ENCODE data around the gene TNS3. TPM values are rescaled to one million over a fixed set of nuclear protein-coding genes. Genes with fewer than 3 reads are reported as not detected.

TNS3 gene
- polyA plus RNA-seq, 1 donor, result 66.7 TPM

- Histone ChIP-seq H3K27ac (ENCODE audit: low read length) (peak overlapping the region; percentile 80), H3K27me3 (ENCODE audit: control insufficient read depth, insufficient read depth, low read length) (no peaks in the 10 kb centered on the region), H3K9me3 (ENCODE audit: control insufficient read depth, low read depth, low read length) (no peaks in the 10 kb centered on the region), H3K4me1 (ENCODE audit: control insufficient read depth, insufficient read depth, low read length) (peaks cover 51% of the 10 kb centered on the region), H3K4me3 (ENCODE audit: low read length) (no peak overlapping the region), H3K36me3 (ENCODE audit: control insufficient read depth, insufficient read depth, low read length) (peaks cover 8% of the 10 kb centered on the region)
- no CpG with 5 or more reads among the region's 14 CpGs for WGBS (ENCODE audit: insufficient coverage, low lambda C conversion rate)
- DNase-seq, result peak in 1 of 2 donors; percentile 38
Observed at GRCh38 chr7:47454069-47454973, 127.6 kb downstream of the TNS3 start.

DNA sequence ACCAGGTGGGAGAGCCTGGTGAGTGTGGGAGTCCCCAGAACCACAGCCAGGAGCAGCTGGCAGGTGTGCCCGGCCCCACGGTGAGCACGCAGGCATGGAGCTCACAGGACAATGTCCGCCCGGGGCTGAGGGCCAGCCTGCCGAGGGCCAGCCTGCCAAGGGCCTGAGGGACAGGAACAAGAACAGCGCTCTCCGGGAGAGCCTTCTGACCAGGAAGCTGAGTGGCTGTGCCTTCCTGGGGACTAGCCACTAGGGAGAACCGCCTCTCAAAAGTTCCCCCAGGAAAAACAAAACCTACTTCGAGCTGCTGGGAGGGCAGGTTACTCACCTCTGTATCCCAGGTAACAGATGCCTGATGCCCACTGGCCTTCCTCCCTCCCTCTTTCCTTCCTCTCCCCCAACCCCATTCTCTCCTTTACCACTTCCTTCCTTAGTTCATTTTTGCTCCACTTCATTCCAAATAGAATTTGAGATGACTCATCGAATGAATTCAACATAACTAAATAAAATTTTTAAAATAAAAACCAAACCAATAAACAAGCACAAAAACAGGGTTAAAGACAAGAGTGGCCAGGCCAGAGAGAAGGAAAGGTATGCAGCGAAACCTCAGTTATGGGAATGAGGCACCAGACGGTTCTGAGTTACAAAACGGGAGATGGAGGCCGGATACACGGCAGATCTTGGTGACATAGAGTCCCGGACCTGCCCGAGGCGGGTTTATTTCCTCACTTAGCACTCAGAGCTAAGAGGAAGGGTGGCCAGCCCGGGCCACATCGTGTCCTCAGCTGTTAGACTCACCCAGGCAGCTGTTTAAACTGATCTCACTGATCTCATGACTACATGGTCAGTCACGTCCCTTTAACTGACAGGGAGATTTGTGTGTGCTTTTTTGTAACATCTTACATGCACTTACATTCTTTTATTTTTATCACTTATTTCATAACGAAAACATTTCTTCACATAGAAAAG is 128.5 kb downstream of the TNS3 start:
- peak overlapping the region; percentile 80 for H3K27ac ChIP-seq (ENCODE audit: low read length)
- H3K4me1 ChIP-seq (ENCODE audit: control insufficient read depth, insufficient read depth, low read length), result peaks cover 48% of the 10 kb centered on the region
- no peaks in the 10 kb centered on the region for H3K9me3 ChIP-seq (ENCODE audit: control insufficient read depth, low read depth, low read length)
- H3K4me3 ChIP-seq (ENCODE audit: low read length), result no peak overlapping the region
- H3K36me3 ChIP-seq (ENCODE audit: control insufficient read depth, insufficient read depth, low read length), result peaks cover 13% of the 10 kb centered on the region
- no peaks in the 10 kb centered on the region for H3K27me3 ChIP-seq (ENCODE audit: control insufficient read depth, insufficient read depth, low read length)
- WGBS (ENCODE audit: insufficient coverage, low lambda C conversion rate), result 78% methylated on average over 1 of the region's 23 CpGs
- peak; percentile 67 to 78 for DNase-seq

GRCh38 chr7:47452715-47453092 is 129.2 kb downstream of the TNS3 start:
- H3K27ac ChIP-seq (ENCODE audit: low read length), result peak overlapping the region; percentile 80
- DNase-seq, result no peak
- H3K27me3 ChIP-seq (ENCODE audit: control insufficient read depth, insufficient read depth, low read length), result no peaks in the 10 kb centered on the region
- H3K9me3 ChIP-seq (ENCODE audit: control insufficient read depth, low read depth, low read length), result no peaks in the 10 kb centered on the region
- peaks cover 18% of the 10 kb centered on the region for H3K36me3 ChIP-seq (ENCODE audit: control insufficient read depth, insufficient read depth, low read length)
- H3K4me1 ChIP-seq (ENCODE audit: control insufficient read depth, insufficient read depth, low read length), result peaks cover 43% of the 10 kb centered on the region
- whole genome bisulfite sequencing (ENCODE audit: insufficient coverage, low lambda C conversion rate), result no CpG with 5 or more reads among the region's 11 CpGs
- H3K4me3 ChIP-seq (ENCODE audit: low read length), result no peak overlapping the region

DNA sequence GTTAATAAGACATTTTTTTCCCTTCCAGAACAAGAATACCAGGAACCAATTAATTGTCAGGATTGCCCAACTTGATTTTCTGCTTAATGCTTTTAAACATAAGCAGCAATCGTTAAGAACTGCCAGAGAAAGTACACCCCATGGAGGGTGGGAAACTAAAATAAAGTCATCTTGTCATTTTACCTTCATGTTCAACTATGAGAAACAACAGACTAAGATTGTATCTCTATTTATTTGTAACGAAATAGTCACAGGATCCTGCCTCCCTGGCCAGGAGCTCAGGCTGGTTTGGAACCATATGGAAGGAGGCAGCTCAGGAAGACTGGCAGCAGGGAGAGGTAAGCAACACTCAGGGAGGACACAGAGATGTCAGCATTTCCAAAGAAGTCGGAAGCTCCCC is 129.6 kb downstream of the TNS3 start:
- Histone ChIP-seq H3K36me3 (ENCODE audit: control insufficient read depth, insufficient read depth, low read length) (peaks cover 21% of the 10 kb centered on the region), H3K27me3 (ENCODE audit: control insufficient read depth, insufficient read depth, low read length) (no peaks in the 10 kb centered on the region), H3K27ac (ENCODE audit: low read length) (no peak overlapping the region), H3K9me3 (ENCODE audit: control insufficient read depth, low read depth, low read length) (no peaks in the 10 kb centered on the region), H3K4me1 (ENCODE audit: control insufficient read depth, insufficient read depth, low read length) (peaks cover 40% of the 10 kb centered on the region), H3K4me3 (ENCODE audit: low read length) (no peak overlapping the region)
- DNase-seq, result no peak
- no CpG with 5 or more reads among the region's 3 CpGs for WGBS (ENCODE audit: insufficient coverage, low lambda C conversion rate)

- Histone ChIP-seq H3K27ac (ENCODE audit: low read length) (no peak overlapping the region), H3K36me3 (ENCODE audit: control insufficient read depth, insufficient read depth, low read length) (peaks cover 22% of the 10 kb centered on the region), H3K27me3 (ENCODE audit: control insufficient read depth, insufficient read depth, low read length) (no peaks in the 10 kb centered on the region), H3K4me3 (ENCODE audit: low read length) (no peak overlapping the region), H3K4me1 (ENCODE audit: control insufficient read depth, insufficient read depth, low read length) (peaks cover 44% of the 10 kb centered on the region), H3K9me3 (ENCODE audit: control insufficient read depth, low read depth, low read length) (no peaks in the 10 kb centered on the region)
- DNase-seq, result no peak
- WGBS (ENCODE audit: insufficient coverage, low lambda C conversion rate), result no CpG with 5 or more reads among the region's 3 CpGs
Observed at GRCh38 chr7:47451851-47452205, 130.1 kb downstream of the TNS3 start.

- Histone ChIP-seq H3K9me3 (ENCODE audit: control insufficient read depth, low read depth, low read length) (no peaks in the 10 kb centered on the region), H3K27me3 (ENCODE audit: control insufficient read depth, insufficient read depth, low read length) (no peaks in the 10 kb centered on the region), H3K4me1 (ENCODE audit: control insufficient read depth, insufficient read depth, low read length) (peaks cover 43% of the 10 kb centered on the region), H3K36me3 (ENCODE audit: control insufficient read depth, insufficient read depth, low read length) (peaks cover 22% of the 10 kb centered on the region), H3K4me3 (ENCODE audit: low read length) (no peak overlapping the region), H3K27ac (ENCODE audit: low read length) (no peak overlapping the region)
- WGBS (ENCODE audit: insufficient coverage, low lambda C conversion rate), result no CpG with 5 or more reads among the region's 11 CpGs
- DNase-seq, result no peak
Observed at GRCh38 chr7:47449810-47450590, 131.9 kb downstream of the TNS3 start.

- Histone ChIP-seq H3K4me3 (ENCODE audit: low read length) (no peak overlapping the region), H3K4me1 (ENCODE audit: control insufficient read depth, insufficient read depth, low read length) (peaks cover 38% of the 10 kb centered on the region), H3K27me3 (ENCODE audit: control insufficient read depth, insufficient read depth, low read length) (no peaks in the 10 kb centered on the region), H3K36me3 (ENCODE audit: control insufficient read depth, insufficient read depth, low read length) (peaks cover 22% of the 10 kb centered on the region), H3K9me3 (ENCODE audit: control insufficient read depth, low read depth, low read length) (no peaks in the 10 kb centered on the region), H3K27ac (ENCODE audit: low read length) (no peak overlapping the region)
- no CpG with 5 or more reads among the region's 9 CpGs for WGBS (ENCODE audit: insufficient coverage, low lambda C conversion rate)
- no peak for DNase-seq
Observed at GRCh38 chr7:47448971-47449370, 132.9 kb downstream of the TNS3 start.

GRCh38 chr7:47447621-47448349 is 134.1 kb downstream of the TNS3 start:
- Histone ChIP-seq H3K36me3 (ENCODE audit: control insufficient read depth, insufficient read depth, low read length) (peaks cover 21% of the 10 kb centered on the region), H3K9me3 (ENCODE audit: control insufficient read depth, low read depth, low read length) (no peaks in the 10 kb centered on the region), H3K27me3 (ENCODE audit: control insufficient read depth, insufficient read depth, low read length) (no peaks in the 10 kb centered on the region), H3K4me3 (ENCODE audit: low read length) (no peak overlapping the region), H3K4me1 (ENCODE audit: control insufficient read depth, insufficient read depth, low read length) (peaks cover 29% of the 10 kb centered on the region), H3K27ac (ENCODE audit: low read length) (no peak overlapping the region)
- DNase-seq, result no peak
- no CpG with 5 or more reads among the region's 12 CpGs for WGBS (ENCODE audit: insufficient coverage, low lambda C conversion rate)

DNA sequence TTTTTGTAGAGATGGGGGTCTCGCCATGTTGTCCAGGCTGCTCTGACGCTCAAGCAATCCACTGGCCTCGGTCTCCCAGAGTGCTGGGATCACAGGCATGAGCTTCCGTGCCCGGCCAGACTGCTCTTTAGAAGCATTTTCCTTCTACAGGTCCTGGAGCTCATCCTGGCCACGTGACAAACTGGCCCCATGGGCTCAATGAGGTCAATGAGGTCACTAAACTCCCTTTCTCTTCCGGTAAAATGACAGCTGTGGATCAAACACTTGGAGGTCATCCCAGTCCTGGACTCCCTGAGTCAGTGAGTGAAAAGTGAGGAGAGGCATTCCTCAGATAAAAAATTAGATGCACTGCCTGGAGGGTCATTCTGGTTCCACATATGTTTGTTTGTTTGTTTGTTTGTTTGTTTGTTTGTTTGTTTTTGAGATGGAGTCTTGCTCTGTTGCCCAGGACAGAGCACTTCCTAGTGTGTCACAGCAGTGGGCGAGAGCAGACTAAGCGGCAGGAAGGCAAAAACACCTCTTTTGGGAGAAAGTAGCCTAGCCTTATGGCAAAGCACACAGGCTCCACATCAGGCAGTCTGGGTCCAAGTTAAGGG is 134.9 kb downstream of the TNS3 start:
- Histone ChIP-seq H3K27me3 (ENCODE audit: control insufficient read depth, insufficient read depth, low read length) (no peaks in the 10 kb centered on the region), H3K27ac (ENCODE audit: low read length) (no peak overlapping the region), H3K36me3 (ENCODE audit: control insufficient read depth, insufficient read depth, low read length) (peaks cover 18% of the 10 kb centered on the region), H3K4me1 (ENCODE audit: control insufficient read depth, insufficient read depth, low read length) (peaks cover 33% of the 10 kb centered on the region), H3K4me3 (ENCODE audit: low read length) (no peak overlapping the region), H3K9me3 (ENCODE audit: control insufficient read depth, low read depth, low read length) (no peaks in the 10 kb centered on the region)
- no peak for DNase-seq
- no CpG with 5 or more reads among the region's 9 CpGs for WGBS (ENCODE audit: insufficient coverage, low lambda C conversion rate)

Measured in large intestine (tissue), 3 donors.